Panc1 (cell line): Measurements from ENCODE around the gene SLC11A2. TPM values are rescaled to one million over a fixed set of nuclear protein-coding genes. Genes with fewer than 3 reads are reported as not detected.
"Not testable (repeated sequence)": the region's sequence is repeated elsewhere in the genome, so short reads cannot be mapped to it uniquely, and the experiment has no call there.

Experiments used
- ATAC-seq: fragments of 200-7000 bp; cut with Tn5 transposase; 2 replicates; pipeline ENCODE4 v1.9.1; 2020; ENCODE audit warnings: mild to moderate bottlenecking, moderate library complexity
- BruUV-seq: library from RNA; stranded (reverse); fragments of 400-500 nt; replicated peaks from 2 replicates; lab custom pipeline; 2021; lab: Mats Ljungman, UMichigan
- CTCF ChIA-PET: fragments of 300-600 bp; sonication (Branson Sonifier 250); formaldehyde crosslinking; loops from one replicate; lab custom pipeline; 2022; ENCODE audit warnings: antibody characterized with exemption; lab: Charles Lee
- POLR2A ChIA-PET: fragments of 300-600 bp; sonication (Branson Sonifier 250); formaldehyde crosslinking; loops from one replicate; lab custom pipeline; 2022; ENCODE audit warnings: antibody characterized with exemption; lab: Charles Lee
- DNase-seq: peaks from one replicate; pipeline ENCODE4 v3.0.0-alpha.2; 2010; ENCODE audit warnings: low read depth, low spot score
- H3K27ac ChIP-seq: 2 replicates; pipeline ENCODE4 v1.5.1; 2011; ENCODE audit warnings: mild to moderate bottlenecking, low read length, inconsistent platforms
- H3K27me3 ChIP-seq: fragments of 200-500 bp; sonication (Bioruptor generic); 2 replicates; pipeline ENCODE4 v1.6.0; 2014; ENCODE audit warnings: low read length, inconsistent platforms; ENCODE audit not compliant: control insufficient read depth, insufficient read depth
- H3K36me3 ChIP-seq: fragments of 200-500 bp; sonication (Bioruptor generic); 2 replicates; pipeline ENCODE4 v1.5.1; 2014; ENCODE audit warnings: inconsistent platforms, mild to moderate bottlenecking, low read length, moderate library complexity; ENCODE audit not compliant: control insufficient read depth, insufficient read depth
- H3K4me1 ChIP-seq: 2 replicates; pipeline ENCODE4 v1.5.1; 2011; ENCODE audit warnings: inconsistent platforms, mild to moderate bottlenecking, low read length, moderate library complexity; ENCODE audit not compliant: control insufficient read depth, insufficient read depth
- H3K4me3 ChIP-seq, 2 experiments: 2 replicates each; pipeline ENCODE4 v1.5.1; 2011 to 2012; ENCODE audit warnings: low read depth in 2 of 2, low read length in 2 of 2, mild to moderate bottlenecking in 2 of 2, inconsistent platforms in 1 of 2, moderate library complexity in 1 of 2
- H3K9me3 ChIP-seq: fragments of 200-500 bp; sonication (Bioruptor generic); 2 replicates; pipeline ENCODE4 v1.5.1; 2014; ENCODE audit warnings: low read depth, mild to moderate bottlenecking, inconsistent platforms, low read length, moderate library complexity; ENCODE audit not compliant: control insufficient read depth, insufficient read depth
- POLR2AphosphoS5 ChIP-seq: IDR thresholded peaks from 2 replicates; pipeline ENCODE4 v1.6.1; 2012; ENCODE audit warnings: mild to moderate bottlenecking, low read depth, low read length, moderate library complexity
- SIN3A ChIP-seq: IDR thresholded peaks from 2 replicates; pipeline ENCODE4 v1.6.1; 2012; ENCODE audit warnings: low read depth, mild to moderate bottlenecking, low read length, moderate library complexity, borderline replicate concordance; ENCODE audit not compliant: insufficient read depth
- TCF7L2 ChIP-seq: IDR thresholded peaks from 2 replicates; pipeline ENCODE4 v1.6.1; 2011; ENCODE audit warnings: mild to moderate bottlenecking, low read depth, low read length, inconsistent platforms
- in situ Hi-C: cut with HindIII; loops from 2 replicates; pipeline ENCODE4 v1.10.0; 2016; ENCODE audit warnings: low sequenced_read_pairs, low pct_unique_long_range_greater_than_20kb
- intact Hi-C: fragments of 100-400 bp; cut with micrococcal nuclease; formaldehyde crosslinking; loops from one replicate; pipeline ENCODE4 v1.10.0; 2022; ENCODE audit not compliant: unreplicated experiment
- total RNA-seq: library from RNA; stranded (reverse); gene quantifications from one replicate; pipeline ENCODE4 v1.2.1, GENCODE V29; 2021; ENCODE audit not compliant: unreplicated experiment
- TF ChIP-seq, protein P1 (sequence below), 2 experiments: IDR thresholded peaks; 2 replicates each; pipeline ENCODE4 v1.6.1; 2011 to 2012; ENCODE audit warnings: low read depth in 2 of 2, control low read depth in 1 of 2, low read length in 1 of 2, mild to moderate bottlenecking in 1 of 2, moderate library complexity in 1 of 2; ENCODE audit not compliant: insufficient read depth in 1 of 2
- TF ChIP-seq, protein P2 (sequence below): fragments of 450-650 bp; IDR thresholded peaks from 2 replicates; pipeline ENCODE4 v1.5.1; 2017; ENCODE audit warnings: mild to moderate bottlenecking

The SLC11A2 gene
- total RNA-seq, 1 experiment from 2014 or later = 59.9 TPM

DNA sequence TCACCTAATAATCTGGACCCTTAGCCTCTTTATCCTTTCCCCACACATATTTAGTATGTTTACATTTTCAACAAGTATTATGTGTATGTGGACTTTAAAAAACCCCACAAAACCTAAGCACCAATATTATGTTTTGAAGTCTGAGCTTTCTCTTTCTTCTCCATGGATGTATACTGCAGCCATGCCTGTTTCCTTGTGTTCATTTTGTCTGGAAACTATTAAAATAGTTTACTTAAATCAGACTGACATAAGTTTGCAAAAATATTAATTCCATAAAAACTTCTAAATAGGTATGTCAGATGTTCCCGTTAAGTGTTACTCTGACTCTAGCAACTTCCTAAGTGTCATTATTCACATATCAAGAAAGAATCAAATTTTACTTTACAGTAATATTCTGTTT, 70.9 kb downstream of the SLC11A2 start:
- DNase-seq (no peak), ATAC-seq (no peak)
- Histone ChIP-seq H3K27ac (no peak overlapping the region), H3K4me1 (no peaks in the 10 kb centered on the region), H3K9me3 (no peaks in the 10 kb centered on the region), H3K36me3 (no peaks in the 10 kb centered on the region), H3K27me3 (no peaks in the 10 kb centered on the region), H3K4me3 (no peak overlapping the region)
- POLR2A ChIA-PET = no interaction called here
- in situ Hi-C loops = no loop called here
- BruUV-seq = no TSS peak
- intact Hi-C loops = no loop called here
- CTCF ChIA-PET = no interaction called here
- TF ChIP-seq POLR2AphosphoS5 (no peak), SIN3A (no peak), TCF7L2 (no peak)
- TF ChIP-seq, protein P1, sequence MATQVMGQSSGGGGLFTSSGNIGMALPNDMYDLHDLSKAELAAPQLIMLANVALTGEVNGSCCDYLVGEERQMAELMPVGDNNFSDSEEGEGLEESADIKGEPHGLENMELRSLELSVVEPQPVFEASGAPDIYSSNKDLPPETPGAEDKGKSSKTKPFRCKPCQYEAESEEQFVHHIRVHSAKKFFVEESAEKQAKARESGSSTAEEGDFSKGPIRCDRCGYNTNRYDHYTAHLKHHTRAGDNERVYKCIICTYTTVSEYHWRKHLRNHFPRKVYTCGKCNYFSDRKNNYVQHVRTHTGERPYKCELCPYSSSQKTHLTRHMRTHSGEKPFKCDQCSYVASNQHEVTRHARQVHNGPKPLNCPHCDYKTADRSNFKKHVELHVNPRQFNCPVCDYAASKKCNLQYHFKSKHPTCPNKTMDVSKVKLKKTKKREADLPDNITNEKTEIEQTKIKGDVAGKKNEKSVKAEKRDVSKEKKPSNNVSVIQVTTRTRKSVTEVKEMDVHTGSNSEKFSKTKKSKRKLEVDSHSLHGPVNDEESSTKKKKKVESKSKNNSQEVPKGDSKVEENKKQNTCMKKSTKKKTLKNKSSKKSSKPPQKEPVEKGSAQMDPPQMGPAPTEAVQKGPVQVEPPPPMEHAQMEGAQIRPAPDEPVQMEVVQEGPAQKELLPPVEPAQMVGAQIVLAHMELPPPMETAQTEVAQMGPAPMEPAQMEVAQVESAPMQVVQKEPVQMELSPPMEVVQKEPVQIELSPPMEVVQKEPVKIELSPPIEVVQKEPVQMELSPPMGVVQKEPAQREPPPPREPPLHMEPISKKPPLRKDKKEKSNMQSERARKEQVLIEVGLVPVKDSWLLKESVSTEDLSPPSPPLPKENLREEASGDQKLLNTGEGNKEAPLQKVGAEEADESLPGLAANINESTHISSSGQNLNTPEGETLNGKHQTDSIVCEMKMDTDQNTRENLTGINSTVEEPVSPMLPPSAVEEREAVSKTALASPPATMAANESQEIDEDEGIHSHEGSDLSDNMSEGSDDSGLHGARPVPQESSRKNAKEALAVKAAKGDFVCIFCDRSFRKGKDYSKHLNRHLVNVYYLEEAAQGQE (IDR thresholded peaks at IDR 0.05; ENCODE audit: insufficient read depth in 1 of 2, low read depth in 2 of 2, low read length in 1 of 2) = no peak
- TF ChIP-seq, protein P2, sequence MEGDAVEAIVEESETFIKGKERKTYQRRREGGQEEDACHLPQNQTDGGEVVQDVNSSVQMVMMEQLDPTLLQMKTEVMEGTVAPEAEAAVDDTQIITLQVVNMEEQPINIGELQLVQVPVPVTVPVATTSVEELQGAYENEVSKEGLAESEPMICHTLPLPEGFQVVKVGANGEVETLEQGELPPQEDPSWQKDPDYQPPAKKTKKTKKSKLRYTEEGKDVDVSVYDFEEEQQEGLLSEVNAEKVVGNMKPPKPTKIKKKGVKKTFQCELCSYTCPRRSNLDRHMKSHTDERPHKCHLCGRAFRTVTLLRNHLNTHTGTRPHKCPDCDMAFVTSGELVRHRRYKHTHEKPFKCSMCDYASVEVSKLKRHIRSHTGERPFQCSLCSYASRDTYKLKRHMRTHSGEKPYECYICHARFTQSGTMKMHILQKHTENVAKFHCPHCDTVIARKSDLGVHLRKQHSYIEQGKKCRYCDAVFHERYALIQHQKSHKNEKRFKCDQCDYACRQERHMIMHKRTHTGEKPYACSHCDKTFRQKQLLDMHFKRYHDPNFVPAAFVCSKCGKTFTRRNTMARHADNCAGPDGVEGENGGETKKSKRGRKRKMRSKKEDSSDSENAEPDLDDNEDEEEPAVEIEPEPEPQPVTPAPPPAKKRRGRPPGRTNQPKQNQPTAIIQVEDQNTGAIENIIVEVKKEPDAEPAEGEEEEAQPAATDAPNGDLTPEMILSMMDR = no peak

DNA sequence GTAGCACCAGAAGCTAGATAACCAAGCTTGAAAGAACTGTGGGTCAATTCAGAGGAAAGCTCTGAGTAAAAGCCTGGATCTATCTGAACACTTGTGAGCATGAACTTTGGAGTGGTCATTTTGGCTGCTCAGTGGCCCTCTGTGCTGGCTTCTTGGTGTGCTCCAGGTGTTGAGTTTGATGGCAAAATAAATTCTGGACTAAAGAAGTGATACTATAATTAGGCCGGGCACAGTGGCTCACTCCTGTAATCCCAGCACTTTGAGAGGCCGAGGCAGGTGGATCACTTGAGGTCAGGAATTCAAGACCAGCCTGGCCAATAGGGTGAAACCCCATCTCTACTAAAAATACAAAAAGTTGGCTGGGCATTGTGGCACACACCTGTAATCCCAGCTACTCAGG, 71.4 kb downstream of the SLC11A2 start:
- BruUV-seq, H3K9me3 ChIP-seq, ATAC-seq, POLR2A ChIA-PET, H3K27me3 ChIP-seq, H3K27ac ChIP-seq, DNase-seq, H3K36me3 ChIP-seq, H3K4me1 ChIP-seq, CTCF ChIA-PET, intact Hi-C loops, in situ Hi-C loops, H3K4me3 ChIP-seq: not testable (repeated sequence)

DNA sequence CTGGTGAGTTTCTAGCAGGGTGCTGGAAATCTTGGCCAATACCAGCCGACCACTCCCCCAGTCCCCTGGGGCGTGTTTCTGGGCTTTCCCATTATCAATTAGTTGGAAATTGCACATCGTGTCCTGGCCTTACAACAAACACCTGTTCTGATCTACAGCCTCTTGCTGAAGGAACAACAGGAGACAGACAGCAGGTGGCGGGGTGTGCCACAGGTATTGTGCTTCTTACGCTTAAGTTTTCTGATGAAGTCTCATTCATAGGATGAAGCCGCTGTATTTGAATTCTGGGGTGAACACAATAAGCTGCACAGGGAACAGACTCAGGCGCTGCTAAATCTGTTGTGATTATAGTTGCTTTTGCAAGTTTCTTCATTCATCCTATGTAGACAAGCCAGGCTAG, 73.1 kb downstream of the SLC11A2 start:
- no peak for DNase-seq
- Histone ChIP-seq H3K27ac (no peak overlapping the region), H3K36me3 (no peaks in the 10 kb centered on the region), H3K9me3 (no peaks in the 10 kb centered on the region), H3K4me3 (no peak overlapping the region), H3K27me3 (no peaks in the 10 kb centered on the region), H3K4me1 (no peaks in the 10 kb centered on the region)
- ChIA-PET CTCF (no interaction called here), POLR2A (no interaction called here)
- intact Hi-C loops (no loop called here), in situ Hi-C loops (no loop called here)
- TF ChIP-seq SIN3A = no peak
- no peak for TF ChIP-seq TCF7L2
- TF ChIP-seq, protein P2 = no peak
- no peak for TF ChIP-seq POLR2AphosphoS5
- TF ChIP-seq, protein P1 (IDR thresholded peaks at IDR 0.05; ENCODE audit: insufficient read depth in 1 of 2, low read depth in 2 of 2, low read length in 1 of 2) = no peak
- ATAC-seq = no peak
- no TSS peak for BruUV-seq
